GM23338 (cell line): ENCODE data around the gene GVQW3. TPM values are rescaled to one million over a fixed set of nuclear protein-coding genes. Genes with fewer than 3 reads are reported as not detected.

Source experiments
- ATAC-seq: fragments of 200-7000 bp; cut with Tn5 transposase; 3 replicates; pipeline ENCODE4 v1.9.1; 2020
- DNase-seq: peaks from one replicate; pipeline ENCODE4 v3.0.0-alpha.2; 2015; ENCODE audit warnings: low spot score
- H2AFZ ChIP-seq: fragments of 200-600 bp; sonication (generic); 2 replicates; pipeline ENCODE4 v1.8.0; 2016; ENCODE audit warnings: antibody characterized with exemption, mild to moderate bottlenecking, moderate library complexity
- H3F3A ChIP-seq: fragments of 200-600 bp; sonication (generic); replicated peaks from 2 replicates; pipeline ENCODE4 v1.8.0; 2017; ENCODE audit warnings: antibody characterized with exemption, mixed run types, low read depth
- H3K27ac ChIP-seq: fragments of 200-600 bp; sonication (generic); 2 replicates; pipeline ENCODE4 v1.6.1; 2016; ENCODE audit warnings: low read depth
- H3K27me3 ChIP-seq: fragments of 200-600 bp; sonication (generic); 2 replicates; pipeline ENCODE4 v1.8.0; 2016; ENCODE audit warnings: mild to moderate bottlenecking, mixed run types, moderate library complexity; ENCODE audit not compliant: insufficient read depth
- H3K36me3 ChIP-seq: fragments of 200-600 bp; sonication (generic); 2 replicates; pipeline ENCODE4 v1.8.0; 2016; ENCODE audit warnings: mild to moderate bottlenecking; ENCODE audit not compliant: insufficient read depth
- H3K4me1 ChIP-seq: fragments of 200-600 bp; sonication (generic); 2 replicates; pipeline ENCODE4 v1.8.0; 2016; ENCODE audit warnings: mild to moderate bottlenecking, moderate library complexity; ENCODE audit not compliant: insufficient read depth
- H3K4me2 ChIP-seq: fragments of 200-600 bp; sonication (generic); 2 replicates; pipeline ENCODE4 v1.7.1; 2017; ENCODE audit warnings: mixed run types
- H3K4me3 ChIP-seq: fragments of 200-600 bp; sonication (generic); 2 replicates; pipeline ENCODE4 v1.6.1; 2016; ENCODE audit warnings: mixed run types
- H3K79me2 ChIP-seq: fragments of 200-600 bp; sonication (generic); replicated peaks from 2 replicates; pipeline ENCODE4 v1.8.0; 2017; ENCODE audit warnings: mild to moderate bottlenecking; ENCODE audit not compliant: insufficient read depth
- H3K9me2 ChIP-seq: fragments of 200-600 bp; sonication (generic); 2 replicates; pipeline ENCODE4 v1.8.0; 2017; ENCODE audit not compliant: insufficient read depth
- H4K20me1 ChIP-seq: fragments of 200-600 bp; sonication (generic); replicated peaks from 2 replicates; pipeline ENCODE4 v1.8.0; 2017; ENCODE audit warnings: mild to moderate bottlenecking; ENCODE audit not compliant: insufficient read depth
- H3K27ac Mint-ChIP-seq: 2 replicates; pipeline ENCODE4 v1.8.0; 2020; ENCODE audit warnings: inconsistent platforms, mild to moderate bottlenecking, moderate library complexity, mixed read lengths
- H3K27me3 Mint-ChIP-seq: 3 replicates; pipeline ENCODE4 v1.8.0; 2022; ENCODE audit warnings: low read depth, mild to moderate bottlenecking, moderate library complexity, mixed read lengths, inconsistent platforms; ENCODE audit not compliant: insufficient read depth, poor library complexity
- H3K36me3 Mint-ChIP-seq: 3 replicates; pipeline ENCODE4 v1.8.0; 2021; ENCODE audit warnings: low read depth, mild to moderate bottlenecking, inconsistent platforms, moderate library complexity, mixed read lengths
- H3K4me1 Mint-ChIP-seq: 3 replicates; pipeline ENCODE4 v1.8.0; 2020; ENCODE audit warnings: mild to moderate bottlenecking, inconsistent platforms, mixed read lengths
- H3K4me3 Mint-ChIP-seq: 3 replicates; pipeline ENCODE4 v1.8.0; 2021; ENCODE audit warnings: moderate library complexity, mild to moderate bottlenecking, inconsistent platforms, mixed read lengths
- H3K9me3 Mint-ChIP-seq: 3 replicates; pipeline ENCODE4 v1.8.0; 2020; ENCODE audit warnings: moderate library complexity, mild to moderate bottlenecking, inconsistent platforms, mixed read lengths
- CREB1 ChIP-seq: fragments of 250-450 bp; sonication (Bioruptor Pico); IDR thresholded peaks from 2 replicates; pipeline ENCODE4 v1.5.0; 2020; ENCODE audit warnings: low read depth, mild to moderate bottlenecking, moderate library complexity
- CTCF ChIP-seq, 2 experiments: fragments of 200-600 bp in 1 of 2; sonication (generic) in 1 of 2; conservative IDR thresholded peaks; 2 replicates each; pipeline versions ENCODE4 v1.5.1 to v1.6.1; 2016 to 2017; ENCODE audit warnings: antibody characterized with exemption in 2 of 2, low read depth in 2 of 2, mild to moderate bottlenecking in 2 of 2, moderate library complexity in 1 of 2
- ETS1 ChIP-seq: IDR thresholded peaks from 2 replicates; pipeline ENCODE4 v1.6.1; 2016; ENCODE audit warnings: antibody characterized with exemption
- EZH2 ChIP-seq: fragments of 200-600 bp; sonication (generic); IDR thresholded peaks from one replicate; pipeline ENCODE4 v1.8.0; 2017; ENCODE audit warnings: antibody characterized with exemption, mild to moderate bottlenecking, low read depth; ENCODE audit not compliant: unreplicated experiment
- EZH2phosphoT487 ChIP-seq: fragments of 200-600 bp; sonication (generic); IDR thresholded peaks from one replicate; pipeline ENCODE4 v1.8.1; 2018; ENCODE audit warnings: antibody characterized with exemption; ENCODE audit not compliant: unreplicated experiment
- JUNB ChIP-seq: IDR thresholded peaks from one replicate; pipeline ENCODE4 v1.6.1; 2016; ENCODE audit warnings: antibody characterized with exemption; ENCODE audit not compliant: unreplicated experiment
- NANOG ChIP-seq: IDR thresholded peaks from 2 replicates; pipeline ENCODE4 v1.6.1; 2016; ENCODE audit warnings: antibody characterized with exemption, borderline replicate concordance
- POLR2AphosphoS5 ChIP-seq: IDR thresholded peaks from 2 replicates; pipeline ENCODE4 v1.6.1; 2016; ENCODE audit warnings: antibody characterized with exemption, low read depth
- REST ChIP-seq: IDR thresholded peaks from one replicate; pipeline ENCODE4 v1.6.1; 2018; ENCODE audit warnings: antibody characterized with exemption; ENCODE audit not compliant: unreplicated experiment
- STAT1 ChIP-seq: IDR thresholded peaks from one replicate; pipeline ENCODE4 v1.6.1; 2016; ENCODE audit warnings: antibody characterized with exemption; ENCODE audit not compliant: unreplicated experiment
- ZNF114 ChIP-seq: fragments of 250-450 bp; sonication (Bioruptor Pico); IDR thresholded peaks from 2 replicates; pipeline ENCODE4 v1.5.0; 2020; ENCODE audit warnings: mild to moderate bottlenecking, moderate library complexity
- ZNF331 ChIP-seq: fragments of 250-450 bp; sonication (Bioruptor Pico); IDR thresholded peaks from 2 replicates; pipeline ENCODE4 v1.5.0; 2020; ENCODE audit warnings: low read depth, mild to moderate bottlenecking, moderate library complexity
- ZNF462 ChIP-seq: fragments of 250-450 bp; sonication (Bioruptor Pico); IDR thresholded peaks from 2 replicates; pipeline ENCODE4 v1.5.0; 2020; ENCODE audit warnings: mild to moderate bottlenecking, moderate library complexity
- polyA plus RNA-seq: library from polyadenylated mRNA; unstranded; fragments of >200 nt; fragmentation: Nextera tagmentation; extraction: Ambion mirVana; gene quantifications from 2 replicates; pipeline ENCODE4 v1.2.1, GENCODE V29; 2016
- total RNA-seq: library from RNA; depleted of rRNA; stranded (reverse); fragments of >200 nt; shearing (Covaris generic); gene quantifications from 2 replicates; pipeline ENCODE4 v1.2.3, GENCODE V29; 2014

The GVQW3 gene
- total and polyA plus RNA-seq, 2 experiments from 2014 or later, result 3.5 to 4.9 TPM

- no peak for TF ChIP-seq STAT1
- TF ChIP-seq ZNF462 (CRISPR knock-in tag), result no peak
- TF ChIP-seq EZH2phosphoT487, result no peak
- TF ChIP-seq JUNB, result no peak
- TF ChIP-seq CTCF (conservative IDR thresholded peaks at IDR 0.05; ENCODE audit: low read depth in 2 of 2), result no peak
- TF ChIP-seq ZNF114 (CRISPR knock-in tag), result no peak
- no peak for TF ChIP-seq ZNF331
- no peak for TF ChIP-seq NANOG
- TF ChIP-seq ETS1, result no peak
- TF ChIP-seq EZH2, result no peak
- TF ChIP-seq POLR2AphosphoS5, result no peak
- no peak for TF ChIP-seq CREB1 (CRISPR knock-in tag)
- no peak for TF ChIP-seq REST
- Mint-ChIP-seq H3K9me3 (no peaks in the 10 kb centered on the region), H3K27me3 (no peaks in the 10 kb centered on the region), H3K4me1 (peaks cover 5% of the 10 kb centered on the region), H3K36me3 (0 out of 3 replicates have a peak, but pooled peaks cover 2% of the 10 kb centered on the region), H3K27ac (no peak overlapping the region), H3K4me3 (no peak overlapping the region)
- Histone ChIP-seq H3K9me2 (peaks cover 9% of the 10 kb centered on the region; the same call in 1 of the 2 replicates), H3K36me3 (no peaks in the 10 kb centered on the region), H3K27ac (no peak overlapping the region), H3K4me3 (no peak overlapping the region), H4K20me1 (0 out of 2 replicates have a peak, but pooled peaks cover 5% of the 10 kb centered on the region), H3F3A (no peaks in the 10 kb centered on the region), H3K79me2 (no peaks in the 10 kb centered on the region), H2AFZ (no peak overlapping the region), H3K4me2 (no peak overlapping the region), H3K27me3 (no peaks in the 10 kb centered on the region), H3K4me1 (no peaks in the 10 kb centered on the region; the same call in 1 of the 2 replicates)
- DNase-seq, result no peak
- no peak for ATAC-seq
These were observed 25.2 kb downstream of the GVQW3 start for GRCh38 chr11:76406359-76406758.
